Mesothelial cell of epicardium (in vitro differentiated cells): ENCODE measurements around the gene MFAP3L. TPM values are rescaled to one million over a fixed set of nuclear protein-coding genes. Genes with fewer than 3 reads are reported as not detected.

Experiments
- DNase-seq, 2 experiments: peaks; one replicate each; pipeline ENCODE4 v3.0.0; 2021; ENCODE audit warnings: low spot score in 2 of 2; ENCODE audit not compliant: unreplicated experiment in 2 of 2
- H3K27ac Mint-ChIP-seq: 2 replicates; pipeline ENCODE4 v1.8.0; 2021; ENCODE audit warnings: mixed read lengths
- H3K27me3 Mint-ChIP-seq: 2 replicates; pipeline ENCODE4 v1.8.0; 2021; ENCODE audit warnings: low read depth, mixed read lengths
- H3K36me3 Mint-ChIP-seq: 2 replicates; pipeline ENCODE4 v1.8.0; 2021; ENCODE audit warnings: mixed read lengths
- H3K4me1 Mint-ChIP-seq: 2 replicates; pipeline ENCODE4 v1.8.0; 2021; ENCODE audit warnings: mixed read lengths
- H3K4me3 Mint-ChIP-seq: 2 replicates; pipeline ENCODE4 v1.8.0; 2021; ENCODE audit warnings: mild to moderate bottlenecking, moderate library complexity, mixed read lengths
- H3K9me3 Mint-ChIP-seq: 2 replicates; pipeline ENCODE4 v1.8.0; 2021; ENCODE audit warnings: mixed read lengths
- CTCF ChIP-seq: fragments of 200-600 bp; sonication (generic); IDR thresholded peaks from one replicate; pipeline ENCODE4 v1.5.0; 2021; ENCODE audit warnings: antibody characterized with exemption; ENCODE audit not compliant: unreplicated experiment
- total RNA-seq: library from RNA; stranded (reverse); gene quantifications from 3 replicates; pipeline ENCODE4 v1.2.1, GENCODE V29; 2021

Gene MFAP3L
- total RNA-seq, 1 donor from 2014 or later = 2.1 TPM

- no peak for DNase-seq
- peaks cover 5% of the 10 kb centered on the region for H3K9me3 Mint-ChIP-seq
- no peak overlapping the region for H3K27ac Mint-ChIP-seq
- H3K36me3 Mint-ChIP-seq = no peaks in the 10 kb centered on the region
- no peaks in the 10 kb centered on the region for H3K27me3 Mint-ChIP-seq
- no peak for TF ChIP-seq CTCF
- peaks cover 8% of the 10 kb centered on the region for H3K4me1 Mint-ChIP-seq
- H3K4me3 Mint-ChIP-seq = no peak overlapping the region
Measured at GRCh38 chr4:169959254-169959653, 66.9 kb downstream of the MFAP3L start.

GRCh38 chr4:169958629-169959028, 67.6 kb downstream of the MFAP3L start:
- H3K27me3 Mint-ChIP-seq = no peaks in the 10 kb centered on the region

GRCh38 chr4:169957785-169958184, 68.4 kb downstream of the MFAP3L start:
- Mint-ChIP-seq H3K27ac (no peak overlapping the region), H3K4me3 (no peak overlapping the region), H3K9me3 (peaks cover 5% of the 10 kb centered on the region), H3K36me3 (no peaks in the 10 kb centered on the region), H3K4me1 (peaks cover 1% of the 10 kb centered on the region), H3K27me3 (no peaks in the 10 kb centered on the region)
- no peak for TF ChIP-seq CTCF
- DNase-seq = no peak

More at GRCh38 chr4:169958629-169959028, 67.6 kb downstream of the MFAP3L start:
- Mint-ChIP-seq H3K4me1 (peaks cover 2% of the 10 kb centered on the region), H3K9me3 (peaks cover 5% of the 10 kb centered on the region), H3K27ac (no peak overlapping the region), H3K4me3 (no peak overlapping the region), H3K36me3 (no peaks in the 10 kb centered on the region)
- DNase-seq = no peak
- TF ChIP-seq CTCF = no peak

GRCh38 chr4:169956091-169956843, 69.9 kb downstream of the MFAP3L start:
- Mint-ChIP-seq H3K36me3 (no peaks in the 10 kb centered on the region), H3K4me1 (peaks cover 1% of the 10 kb centered on the region), H3K4me3 (no peak overlapping the region), H3K27ac (no peak overlapping the region), H3K9me3 (no peaks in the 10 kb centered on the region), H3K27me3 (no peaks in the 10 kb centered on the region)
- DNase-seq = no peak
- no peak for TF ChIP-seq CTCF

GRCh38 chr4:169955521-169955920, 70.7 kb downstream of the MFAP3L start:
- no peaks in the 10 kb centered on the region for H3K9me3 Mint-ChIP-seq
- no peak overlapping the region for H3K27ac Mint-ChIP-seq
- H3K36me3 Mint-ChIP-seq = no peaks in the 10 kb centered on the region
- H3K4me1 Mint-ChIP-seq = peaks cover 1% of the 10 kb centered on the region
- no peak overlapping the region for H3K4me3 Mint-ChIP-seq
- no peak for DNase-seq
- no peaks in the 10 kb centered on the region for H3K27me3 Mint-ChIP-seq
- no peak for TF ChIP-seq CTCF
